Small intestine (tissue), 7 donors: ENCODE data around the gene TANC1. TPM values are rescaled to one million over a fixed set of nuclear protein-coding genes. Genes with fewer than 3 reads are reported as not detected.

Source experiments
- DNase-seq, 2 donors: peaks; one replicate each; pipeline versions ENCODE4 v3.0.0 to v3.0.0-alpha.2; 2013
- FAIRE-seq: peaks from 2 replicates; lab custom pipeline; 2012; peaks lifted over from hg19 to GRCh38; lab: Jason Lieb, UNC
- H3K27ac ChIP-seq, 3 donors: one replicate each; pipeline ENCODE4 v1.5.1; 2013; ENCODE audit warnings: low read length in 2 of 3, mild to moderate bottlenecking in 2 of 3, control low read depth in 1 of 3, inconsistent platforms in 1 of 3, low read depth in 1 of 3, moderate library complexity in 1 of 3
- H3K27me3 ChIP-seq, 3 donors: one replicate each; pipeline ENCODE4 v1.6.1; 2013; ENCODE audit warnings: low read length in 3 of 3, inconsistent platforms in 1 of 3; ENCODE audit not compliant: control insufficient read depth in 3 of 3, insufficient read depth in 3 of 3
- H3K36me3 ChIP-seq, 3 donors: one replicate each; pipeline ENCODE4 v1.6.1; 2013; ENCODE audit warnings: low read length in 3 of 3, inconsistent platforms in 1 of 3, low read depth in 1 of 3, mild to moderate bottlenecking in 1 of 3, moderate library complexity in 1 of 3; ENCODE audit not compliant: control insufficient read depth in 3 of 3, insufficient read depth in 2 of 3
- H3K4me1 ChIP-seq, 3 donors: one replicate each; pipeline ENCODE4 v1.6.1; 2013; ENCODE audit warnings: low read length in 2 of 3, inconsistent platforms in 1 of 3, low read depth in 1 of 3, mild to moderate bottlenecking in 1 of 3, moderate library complexity in 1 of 3; ENCODE audit not compliant: control insufficient read depth in 3 of 3, insufficient read depth in 2 of 3
- H3K4me3 ChIP-seq, 3 donors: one replicate each; pipeline ENCODE4 v1.5.1; 2013; ENCODE audit warnings: low read length in 3 of 3, control low read depth in 1 of 3, inconsistent platforms in 1 of 3, low read depth in 1 of 3, mild to moderate bottlenecking in 1 of 3, moderate library complexity in 1 of 3
- H3K9me3 ChIP-seq, 2 donors: one replicate each; pipeline ENCODE4 v1.6.1; 2013; ENCODE audit warnings: low read depth in 1 of 2, low read length in 1 of 2; ENCODE audit not compliant: control insufficient read depth in 2 of 2, insufficient read depth in 1 of 2
- whole genome bisulfite sequencing, 3 donors: extraction: QIAGEN DNeasy Blood & Tissue Kit; methylation state at CpG; one replicate each; pipeline ENCODE4 v1.1.7; 2013; 5-methylcytosine and 5-hydroxymethylcytosine counted together
- polyA plus RNA-seq, 4 donors: library from polyadenylated mRNA; stranded (reverse) in 3 of 4; unstranded in 1 of 4; fragments of 200-250 nt in 3 of 4; fragments of 120-200 nt in 1 of 4; gene quantifications; one replicate each; pipeline versions ENCODE4 v1.2.1 to v1.2.3, GENCODE V29; 2013
- donor health status: healthy with polysubstance abuse.
- donor health status: control.
- donor health status: control.
- donor health status: Bipolar disorder and iron deficiency.
- donor health status: healthy.

Gene TANC1
- polyA plus RNA-seq, 4 donors: 7.4 to 14.7 (median 8.8) TPM

- DNase-seq (no peak), FAIRE-seq (no peak)
- Histone ChIP-seq H3K4me1 (peaks cover 0 to 18% (median under 1%) of the 10 kb centered on the region in 3 donors), H3K9me3 (peaks cover 0 to 6% of the 10 kb centered on the region in 2 donors), H3K27ac (no peak overlapping the region), H3K27me3 (no peaks in the 10 kb centered on the region), H3K4me3 (no peak overlapping the region), H3K36me3 (peaks cover 0 to 22% (median 0%) of the 10 kb centered on the region in 3 donors)
- 88 to 93% (median 92%) methylated on average over 8 of the region's 8 CpGs for WGBS, 3 donors
These were observed 31.6 kb downstream of the TANC1 start for GRCh38 chr2:159000072-159000471.

- Histone ChIP-seq H3K4me1 (peaks cover 0 to 1% (median 0%) of the 10 kb centered on the region in 3 donors), H3K9me3 (peaks cover 0 to 8% of the 10 kb centered on the region in 2 donors), H3K36me3 (peaks cover 0 to 25% (median 0%) of the 10 kb centered on the region in 3 donors), H3K27me3 (peaks cover 0 to 1% (median 0%) of the 10 kb centered on the region in 3 donors), H3K27ac (no peak overlapping the region), H3K4me3 (no peak overlapping the region)
- FAIRE-seq: no peak
- DNase-seq: no peak
- WGBS, 3 donors: 60 to 67% (median 62%) methylated on average over 7 of the region's 7 CpGs
These were observed 34.1 kb downstream of the TANC1 start for GRCh38 chr2:159002462-159003111.

GRCh38 chr2:159003555-159003954, 35.1 kb downstream of the TANC1 start:
- Histone ChIP-seq H3K9me3 (peaks cover 0 to 8% of the 10 kb centered on the region in 2 donors), H3K4me1 (no peaks in the 10 kb centered on the region), H3K4me3 (no peak overlapping the region), H3K27me3 (peaks cover 0 to 2% (median 0%) of the 10 kb centered on the region in 3 donors), H3K36me3 (peaks cover 0 to 24% (median 0%) of the 10 kb centered on the region in 3 donors), H3K27ac (no peak overlapping the region)
- no peak for FAIRE-seq
- no peak for DNase-seq
- 91 to 97% (median 96%) methylated on average over 13 of the region's 13 CpGs for WGBS, 3 donors

- Histone ChIP-seq H3K4me1 (no peaks in the 10 kb centered on the region), H3K27me3 (peaks cover 0 to 2% (median 0%) of the 10 kb centered on the region in 3 donors), H3K27ac (no peak overlapping the region), H3K9me3 (peaks cover 0 to 8% of the 10 kb centered on the region in 2 donors), H3K4me3 (no peak overlapping the region), H3K36me3 (peaks cover 0 to 24% (median 0%) of the 10 kb centered on the region in 3 donors)
- DNase-seq: no peak
- no peak for FAIRE-seq
- 96 to 99% (median 96%) methylated on average over 6 of the region's 6 CpGs for WGBS, 3 donors
These were observed 36.4 kb downstream of the TANC1 start for GRCh38 chr2:159004849-159005248.

GRCh38 chr2:159009940-159010339, 41.5 kb downstream of the TANC1 start:
- no peaks in the 10 kb centered on the region for H3K4me1 ChIP-seq
- 83 to 97% (median 95%) methylated on average over 1 of the region's 1 CpG for WGBS, 3 donors
- peaks cover 0 to 2% (median 0%) of the 10 kb centered on the region in 3 donors for H3K27me3 ChIP-seq
- H3K9me3 ChIP-seq: peaks cover 0 to 13% of the 10 kb centered on the region in 2 donors
- DNase-seq (no peak), FAIRE-seq (no peak)
- peaks cover 0 to 15% (median 0%) of the 10 kb centered on the region in 3 donors for H3K36me3 ChIP-seq
- H3K4me3 ChIP-seq: no peak overlapping the region
- H3K27ac ChIP-seq: no peak overlapping the region

GRCh38 chr2:159010340-159010739, 41.9 kb downstream of the TANC1 start:
- WGBS, 3 donors: 68 to 79% (median 68%) methylated on average over 5 of the region's 5 CpGs
- DNase-seq (no peak), FAIRE-seq (no peak)
- Histone ChIP-seq H3K4me3 (no peak overlapping the region), H3K36me3 (peaks cover 0 to 15% (median 0%) of the 10 kb centered on the region in 3 donors), H3K27ac (no peak overlapping the region), H3K27me3 (peaks cover 0 to 2% (median 0%) of the 10 kb centered on the region in 3 donors), H3K4me1 (no peaks in the 10 kb centered on the region), H3K9me3 (peaks cover 0 to 13% of the 10 kb centered on the region in 2 donors)

GRCh38 chr2:159010963-159011362, 42.5 kb downstream of the TANC1 start:
- H3K36me3 ChIP-seq: peaks cover 0 to 14% (median 0%) of the 10 kb centered on the region in 3 donors
- H3K4me1 ChIP-seq: no peaks in the 10 kb centered on the region
- H3K4me3 ChIP-seq: no peak overlapping the region
- H3K27me3 ChIP-seq: peaks cover 0 to 2% (median 0%) of the 10 kb centered on the region in 3 donors
- H3K9me3 ChIP-seq: peaks cover 0 to 18% of the 10 kb centered on the region in 2 donors
- FAIRE-seq (no peak), DNase-seq (no peak)
- no peak overlapping the region for H3K27ac ChIP-seq

- H3K36me3 ChIP-seq: peaks cover 0 to 14% (median 0%) of the 10 kb centered on the region in 3 donors
- FAIRE-seq: no peak
- no peak overlapping the region for H3K27ac ChIP-seq
- no peak overlapping the region for H3K4me3 ChIP-seq
- DNase-seq: no peak
- H3K27me3 ChIP-seq: peaks cover 0 to 2% (median 0%) of the 10 kb centered on the region in 3 donors
- peaks cover 0 to 23% of the 10 kb centered on the region in 2 donors for H3K9me3 ChIP-seq
- H3K4me1 ChIP-seq: no peaks in the 10 kb centered on the region
- WGBS, 3 donors: 77 to 89% (median 86%) methylated on average over 4 of the region's 4 CpGs
These were observed 43.7 kb downstream of the TANC1 start for GRCh38 chr2:159012142-159012541.
